Trophoblast cell (in vitro differentiated cells and primary cell): ENCODE measurements around the gene SATB2.

Experiments
- DNase-seq, 2 donors: peaks; one replicate each; pipeline ENCODE4 v3.0.0-alpha.2; 2016
- H2AFZ ChIP-seq: 2 replicates; pipeline ENCODE4 v1.6.1; 2013; ENCODE audit warnings: low read length, moderate library complexity, mild to moderate bottlenecking; ENCODE audit not compliant: insufficient read depth, poor library complexity
- H2AK5ac ChIP-seq: 2 replicates; pipeline ENCODE4 v1.6.1; 2013; ENCODE audit warnings: mild to moderate bottlenecking, low read length
- H2BK120ac ChIP-seq: 2 replicates; pipeline ENCODE4 v1.6.1; 2013; ENCODE audit warnings: low read length, mild to moderate bottlenecking, moderate library complexity; ENCODE audit not compliant: insufficient read depth, poor library complexity
- H2BK12ac ChIP-seq: 2 replicates; pipeline ENCODE4 v1.6.1; 2013; ENCODE audit warnings: mild to moderate bottlenecking, low read length, moderate library complexity
- H2BK5ac ChIP-seq: 2 replicates; pipeline ENCODE4 v1.6.1; 2013; ENCODE audit warnings: low read length, low read depth, moderate library complexity, mild to moderate bottlenecking; ENCODE audit not compliant: poor library complexity
- H3K14ac ChIP-seq: 2 replicates; pipeline ENCODE4 v1.6.1; 2013; ENCODE audit warnings: mild to moderate bottlenecking, low read length
- H3K18ac ChIP-seq: 2 replicates; pipeline ENCODE4 v1.6.1; 2013; ENCODE audit warnings: mild to moderate bottlenecking, low read length
- H3K23ac ChIP-seq: 2 replicates; pipeline ENCODE4 v1.6.1; 2013; ENCODE audit warnings: low read length
- H3K27ac ChIP-seq: 2 replicates; pipeline ENCODE4 v1.5.1; 2013; ENCODE audit warnings: low read depth, mild to moderate bottlenecking, inconsistent platforms, low read length, moderate library complexity
- H3K27me3 ChIP-seq: 2 replicates; pipeline ENCODE4 v1.6.1; 2013; ENCODE audit warnings: inconsistent platforms, mild to moderate bottlenecking, low read length, moderate library complexity; ENCODE audit not compliant: insufficient read depth
- H3K36me3 ChIP-seq, 2 experiments: 1 replicate in 1 of 2; 2 replicates in 1 of 2; pipeline ENCODE4 v1.6.1; 2013; ENCODE audit warnings: low read length in 2 of 2, mild to moderate bottlenecking in 2 of 2, moderate library complexity in 1 of 2; ENCODE audit not compliant: insufficient read depth in 2 of 2, control insufficient read depth in 1 of 2
- H3K4ac ChIP-seq: 2 replicates; pipeline ENCODE4 v1.6.1; 2013; ENCODE audit warnings: low read depth, mild to moderate bottlenecking, low read length, moderate library complexity
- H3K4me1 ChIP-seq, 2 experiments: 1 replicate in 1 of 2; 2 replicates in 1 of 2; pipeline ENCODE4 v1.6.1; 2013; ENCODE audit warnings: low read length in 2 of 2, mild to moderate bottlenecking in 2 of 2, moderate library complexity in 1 of 2; ENCODE audit not compliant: insufficient read depth in 2 of 2, control insufficient read depth in 1 of 2
- H3K4me2 ChIP-seq: 2 replicates; pipeline ENCODE4 v1.6.1; 2013; ENCODE audit warnings: inconsistent platforms, mild to moderate bottlenecking, low read length, moderate library complexity
- H3K4me3 ChIP-seq: 2 replicates; pipeline ENCODE4 v1.5.1; 2013; ENCODE audit warnings: mild to moderate bottlenecking, low read depth, low read length, inconsistent platforms
- H3K79me1 ChIP-seq: one replicate; pipeline ENCODE4 v1.6.1; 2013; ENCODE audit warnings: low read length
- H3K79me2 ChIP-seq: 2 replicates; pipeline ENCODE4 v1.6.1; 2013; ENCODE audit warnings: low read length, mild to moderate bottlenecking; ENCODE audit not compliant: control insufficient read depth, insufficient read depth, poor library complexity
- H3K9ac ChIP-seq: 2 replicates; pipeline ENCODE4 v1.6.1; 2013; ENCODE audit warnings: mild to moderate bottlenecking, low read length
- H3K9me3 ChIP-seq: 2 replicates; pipeline ENCODE4 v1.6.1; 2013; ENCODE audit warnings: low read depth, mild to moderate bottlenecking, control low read depth, inconsistent platforms, low read length; ENCODE audit not compliant: insufficient read depth
- H4K12ac ChIP-seq: 2 replicates; pipeline ENCODE4 v1.6.1; 2013; ENCODE audit warnings: low read depth, mild to moderate bottlenecking, low read length, moderate library complexity
- H4K8ac ChIP-seq: 2 replicates; pipeline ENCODE4 v1.6.1; 2013; ENCODE audit warnings: low read depth, mild to moderate bottlenecking, low read length, moderate library complexity
- H4K91ac ChIP-seq: one replicate; pipeline ENCODE4 v1.6.1; 2013; ENCODE audit warnings: low read depth, mild to moderate bottlenecking, low read length, moderate library complexity
- WGBS: extraction: QIAGEN DNeasy Blood & Tissue Kit; methylation state at CpG from one replicate; pipeline ENCODE4 v1.1.7; 2013; ENCODE audit warnings: missing lambda C conversion rate; ENCODE audit not compliant: insufficient read length, insufficient coverage; ENCODE audit errors: extremely low coverage; 5-methylcytosine and 5-hydroxymethylcytosine counted together

The SATB2 gene

DNA sequence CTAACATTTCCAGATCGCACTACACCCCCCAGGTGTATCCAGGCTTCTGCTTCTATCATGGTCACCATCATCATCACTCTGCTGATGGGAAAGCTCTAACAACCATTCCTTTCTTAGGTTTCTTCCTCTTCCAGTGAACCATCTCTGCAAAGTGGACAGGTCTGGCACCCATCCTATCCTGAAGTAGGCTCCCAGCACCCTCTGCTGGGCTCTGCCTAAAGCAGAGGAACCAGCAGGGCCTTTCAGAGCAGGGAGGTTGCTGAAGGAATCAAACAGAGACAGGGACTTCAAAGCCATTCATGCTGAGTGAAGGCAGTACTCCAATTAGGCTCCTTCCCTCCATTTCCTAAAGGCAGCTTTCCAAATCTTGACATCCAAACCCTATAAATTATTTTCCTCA, 27.2 kb upstream of the SATB2 start:
- Histone ChIP-seq H3K79me1 (no peaks in the 10 kb centered on the region), H4K91ac (no peak overlapping the region), H3K4me3 (no peak overlapping the region), H4K12ac (no peak overlapping the region), H2BK120ac (no peak overlapping the region), H3K27me3 (no peaks in the 10 kb centered on the region), H3K4ac (no peak overlapping the region), H2BK12ac (no peak overlapping the region), H3K18ac (no peak overlapping the region), H3K79me2 (no peaks in the 10 kb centered on the region), H3K9ac (no peak overlapping the region), H2AK5ac (no peak overlapping the region), H3K36me3 (no peaks in the 10 kb centered on the region), H2AFZ (no peak overlapping the region), H4K8ac (no peak overlapping the region), H3K9me3 (no peaks in the 10 kb centered on the region), H3K14ac (no peak overlapping the region), H3K4me1 (peaks cover 0 to 2% of the 10 kb centered on the region in 2 experiments), H3K23ac (no peak overlapping the region), H3K27ac (no peak overlapping the region), H2BK5ac (no peak overlapping the region), H3K4me2 (no peak overlapping the region)
- DNase-seq: no peak
- WGBS: no CpG with 5 or more reads among the region's 1 CpG

DNA sequence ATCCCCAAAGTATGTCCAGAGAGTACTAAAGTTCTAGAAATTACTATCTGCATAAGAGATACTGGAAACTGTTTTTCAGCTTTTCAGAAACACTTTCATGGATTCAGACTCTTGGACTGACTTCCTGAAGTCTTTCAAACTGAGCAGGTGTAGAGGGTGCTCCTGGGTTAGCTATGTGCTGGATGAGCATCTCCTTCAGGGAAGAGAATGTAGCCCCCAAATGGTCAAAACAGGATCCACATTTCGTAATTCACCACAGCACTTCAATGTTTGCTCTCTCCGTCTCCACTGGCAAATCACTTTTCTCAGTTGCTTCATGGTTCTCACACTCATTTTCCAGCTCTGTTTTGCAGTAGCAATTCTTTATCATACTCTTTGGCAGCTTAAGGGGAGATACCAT, 23.2 kb upstream of the SATB2 start:
- Histone ChIP-seq H3K9me3 (no peaks in the 10 kb centered on the region), H2BK12ac (no peak overlapping the region), H3K4ac (no peak overlapping the region), H3K14ac (no peak overlapping the region), H3K27me3 (no peaks in the 10 kb centered on the region), H3K18ac (no peak overlapping the region), H4K8ac (no peak overlapping the region), H2AK5ac (no peak overlapping the region), H3K4me2 (no peak overlapping the region), H2BK120ac (no peak overlapping the region), H3K4me3 (no peak overlapping the region), H2AFZ (no peak overlapping the region), H4K12ac (no peak overlapping the region), H3K79me2 (no peaks in the 10 kb centered on the region), H4K91ac (no peak overlapping the region), H3K23ac (no peak overlapping the region), H3K36me3 (no peaks in the 10 kb centered on the region), H3K27ac (no peak overlapping the region), H3K9ac (no peak overlapping the region), H3K4me1 (peaks cover 0 to 2% of the 10 kb centered on the region in 2 experiments), H2BK5ac (no peak overlapping the region), H3K79me1 (no peaks in the 10 kb centered on the region)
- no peak for DNase-seq
- WGBS: no CpG with 5 or more reads among the region's 2 CpGs

DNA sequence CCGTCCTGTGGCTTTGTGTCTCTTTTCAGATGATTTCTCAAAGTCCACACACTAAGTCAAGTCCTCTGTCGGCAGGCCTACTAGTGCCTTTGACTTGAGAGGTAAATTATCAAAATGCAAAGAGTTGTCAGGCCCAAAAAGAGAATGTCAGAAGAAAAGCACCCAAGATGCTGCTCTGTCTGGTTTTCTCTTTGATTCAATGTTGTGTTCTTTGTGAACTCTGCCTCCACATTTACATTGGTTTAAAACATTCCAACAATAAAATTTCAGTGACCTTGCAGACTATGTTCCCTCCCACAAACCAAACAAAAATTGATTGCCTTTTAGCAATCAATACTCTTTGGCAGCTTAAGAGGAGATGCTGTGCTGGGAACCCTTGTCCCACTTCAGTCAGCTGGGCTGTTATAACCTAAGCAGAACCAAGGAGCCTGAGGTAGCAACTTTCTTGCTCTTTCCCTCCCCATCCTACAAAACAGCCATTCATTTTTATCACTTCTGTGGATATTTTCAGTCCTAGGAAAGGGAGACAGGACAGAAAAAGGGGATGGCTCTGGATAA, 19.6 kb upstream of the SATB2 start:
- H2BK120ac ChIP-seq: no peak overlapping the region
- H3K4me1 ChIP-seq: no peaks in the 10 kb centered on the region
- H4K91ac ChIP-seq: no peak overlapping the region
- no peak overlapping the region for H4K12ac ChIP-seq
- no peak overlapping the region for H2AK5ac ChIP-seq
- no peaks in the 10 kb centered on the region for H3K9me3 ChIP-seq
- no CpG with 5 or more reads among the region's 2 CpGs for WGBS
- H3K9ac ChIP-seq: no peak overlapping the region
- H2BK5ac ChIP-seq: no peak overlapping the region
- H3K18ac ChIP-seq: no peak overlapping the region
- H3K27me3 ChIP-seq: no peaks in the 10 kb centered on the region
- no peak overlapping the region for H3K4ac ChIP-seq
- no peak overlapping the region for H4K8ac ChIP-seq
- H3K79me2 ChIP-seq: no peaks in the 10 kb centered on the region
- no peak overlapping the region for H2BK12ac ChIP-seq
- H3K14ac ChIP-seq: no peak overlapping the region
- DNase-seq: no peak
- no peaks in the 10 kb centered on the region for H3K36me3 ChIP-seq
- no peak overlapping the region for H3K23ac ChIP-seq
- H3K79me1 ChIP-seq: no peaks in the 10 kb centered on the region
- H3K27ac ChIP-seq: no peak overlapping the region
- no peak overlapping the region for H3K4me3 ChIP-seq
- no peak overlapping the region for H3K4me2 ChIP-seq
- H2AFZ ChIP-seq: no peak overlapping the region

DNA sequence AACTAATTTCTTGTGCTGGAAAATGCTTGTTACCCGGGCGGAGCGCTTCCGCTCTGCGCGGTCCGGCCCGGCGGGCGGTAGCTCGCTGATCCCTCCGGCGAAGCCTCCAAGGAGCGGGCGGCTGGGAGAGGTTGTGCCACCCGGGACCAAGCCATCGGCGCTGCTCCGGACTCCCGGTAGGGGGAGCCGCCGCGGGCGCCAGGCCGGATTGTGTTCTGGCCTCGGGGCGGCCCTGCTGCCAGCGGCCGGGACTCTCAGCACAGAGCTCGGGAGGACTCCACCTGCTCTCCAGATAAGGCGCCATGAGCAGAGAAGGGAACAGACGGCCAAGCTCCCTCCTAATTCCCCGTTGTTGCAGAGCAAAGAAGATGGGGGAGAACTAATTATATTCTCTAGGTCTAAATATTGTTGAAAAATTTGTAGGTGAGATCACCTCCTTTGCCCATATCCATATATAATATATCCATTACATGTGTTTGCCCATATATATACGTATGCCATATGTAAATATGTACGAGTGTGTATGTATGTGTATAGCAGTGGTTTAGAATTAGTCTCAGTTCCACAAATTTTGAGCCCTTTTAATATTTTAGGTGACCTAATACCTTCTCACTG, 13.8 kb upstream of the SATB2 start:
- Histone ChIP-seq H3K79me2 (no peaks in the 10 kb centered on the region), H2AK5ac (no peak overlapping the region), H3K79me1 (no peaks in the 10 kb centered on the region), H3K36me3 (no peaks in the 10 kb centered on the region), H3K18ac (no peak overlapping the region), H3K4me3 (no peak overlapping the region), H2BK5ac (no peak overlapping the region), H2AFZ (no peak overlapping the region), H3K4ac (no peak overlapping the region), H3K23ac (no peak overlapping the region), H2BK12ac (no peak overlapping the region), H4K12ac (no peak overlapping the region), H4K91ac (no peak overlapping the region), H3K27me3 (peaks cover 51% of the 10 kb centered on the region), H3K9ac (no peak overlapping the region), H3K27ac (no peak overlapping the region), H3K14ac (no peak overlapping the region), H3K4me1 (peaks cover 10 to 11% of the 10 kb centered on the region in 2 experiments), H3K4me2 (peak overlapping the region; percentile 42), H4K8ac (no peak overlapping the region), H3K9me3 (peaks cover 2% of the 10 kb centered on the region), H2BK120ac (no peak overlapping the region)
- peak; percentile 57 to 72 for DNase-seq
- WGBS: no CpG with 5 or more reads among the region's 35 CpGs
